HCT116 (cell line): ENCODE results near the gene THSD8. TPM values are rescaled to one million over a fixed set of nuclear protein-coding genes. Genes with fewer than 3 reads are reported as not detected.

Source experiments
- ATAC-seq: fragments of 200-7000 bp; cut with Tn5 transposase; 2 replicates; pipeline ENCODE4 v1.9.1; 2020; ENCODE audit warnings: mild to moderate bottlenecking, moderate library complexity
- BruUV-seq: library from RNA; stranded (reverse); fragments of 400-500 nt; replicated peaks from 2 replicates; lab custom pipeline; 2021; lab: Mats Ljungman, UMichigan
- CTCF ChIA-PET: fragments of 300-600 bp; sonication (Branson Sonifier 250); formaldehyde crosslinking; loops from one replicate; lab custom pipeline; 2021; ENCODE audit warnings: antibody characterized with exemption; lab: Charles Lee
- POLR2A ChIA-PET: fragments of 300-600, 350-600 bp; sonication (Branson Sonifier 250); formaldehyde crosslinking; loops from one replicate; lab custom pipeline; 2021; ENCODE audit warnings: antibody characterized with exemption; lab: Charles Lee
- RAD21 ChIA-PET, 2 experiments: fragments of 300-600 bp; sonication (Branson Sonifier 250); formaldehyde crosslinking; loops; one replicate each; lab custom pipeline; 2023; ENCODE audit warnings: low total read pairs in 2 of 2; ENCODE audit not compliant: uncharacterized antibody in 2 of 2, unreplicated experiment in 2 of 2, low non-redundant PET in 1 of 2; lab: Charles Lee
- DNase-seq: peaks from one replicate; pipeline ENCODE4 v3.0.0-alpha.2; 2010; ENCODE audit warnings: low read depth, low spot score
- H2AFZ ChIP-seq: fragments of 200-600 bp; shearing (Covaris generic), sonication (generic); 2 replicates; pipeline ENCODE4 v1.6.1; 2017; ENCODE audit warnings: low read depth, mixed run types, mixed read lengths, antibody characterized with exemption, low read length; ENCODE audit not compliant: poor library complexity, severe bottlenecking
- H3K27ac ChIP-seq: 2 replicates; pipeline ENCODE4 v1.5.1; 2012; ENCODE audit warnings: low read depth, low read length
- H3K27me3 ChIP-seq: fragments of 200-600 bp; sonication (generic); 2 replicates; pipeline ENCODE4 v1.6.1; 2016; ENCODE audit warnings: mixed run types, low read length, mixed read lengths; ENCODE audit not compliant: insufficient read depth
- H3K36me3 ChIP-seq, 2 experiments: fragments of 200-500 bp in 1 of 2; fragments of 200-600 bp in 1 of 2; sonication (Bioruptor generic) in 1 of 2; sonication (generic) in 1 of 2; 2 replicates each; pipeline versions ENCODE4 v1.5.1 to v1.6.1; 2014 to 2016; ENCODE audit warnings: low read length in 2 of 2, inconsistent platforms in 1 of 2, mixed read lengths in 1 of 2, mixed run types in 1 of 2; ENCODE audit not compliant: insufficient read depth in 2 of 2, control insufficient read depth in 1 of 2
- H3K4me1 ChIP-seq, 2 experiments: fragments of 200-600 bp in 1 of 2; sonication (generic) in 1 of 2; 2 replicates each; pipeline versions ENCODE4 v1.5.1 to v1.6.1; 2012 to 2017; ENCODE audit warnings: low read length in 2 of 2, inconsistent platforms in 1 of 2, mild to moderate bottlenecking in 1 of 2, mixed read lengths in 1 of 2, mixed run types in 1 of 2, moderate library complexity in 1 of 2; ENCODE audit not compliant: insufficient read depth in 2 of 2, control insufficient read depth in 1 of 2
- H3K4me2 ChIP-seq: fragments of 200-600 bp; sonication (generic); 2 replicates; pipeline ENCODE4 v1.6.1; 2017; ENCODE audit warnings: mixed run types, low read length, mixed read lengths
- H3K4me3 ChIP-seq, 2 experiments: fragments of 200-600 bp in 1 of 2; sonication (generic) in 1 of 2; replicated peaks in 1 of 2; 2 replicates each; pipeline ENCODE4 v1.5.1; 2011 to 2016; ENCODE audit warnings: low read length in 2 of 2, control low read depth in 1 of 2, low read depth in 1 of 2, mild to moderate bottlenecking in 1 of 2, mixed read lengths in 1 of 2, mixed run types in 1 of 2
- H3K79me2 ChIP-seq: fragments of 200-600 bp; sonication (generic); 2 replicates; pipeline ENCODE4 v1.6.1; 2017; ENCODE audit warnings: mild to moderate bottlenecking, mixed run types, low read length, moderate library complexity, mixed read lengths; ENCODE audit not compliant: insufficient read depth
- H3K9ac ChIP-seq: fragments of 200-600 bp; sonication (generic); 2 replicates; pipeline ENCODE4 v1.6.1; 2016; ENCODE audit warnings: low read length, mixed read lengths
- H3K9me2 ChIP-seq: fragments of 200-600 bp; sonication (generic), shearing (Covaris generic); 2 replicates; pipeline ENCODE4 v1.6.1; 2017; ENCODE audit warnings: mixed run types, mild to moderate bottlenecking, moderate library complexity; ENCODE audit not compliant: insufficient read depth
- H3K9me3 ChIP-seq, 2 experiments: fragments of 200-500 bp in 1 of 2; fragments of 200-600 bp in 1 of 2; sonication (Bioruptor generic) in 1 of 2; sonication (generic) in 1 of 2; 2 replicates each; pipeline ENCODE4 v1.6.1; 2014 to 2017; ENCODE audit warnings: low read length in 2 of 2, mixed read lengths in 2 of 2, inconsistent platforms in 1 of 2, low read depth in 1 of 2, mild to moderate bottlenecking in 1 of 2, mixed run types in 1 of 2, moderate library complexity in 1 of 2; ENCODE audit not compliant: control insufficient read depth in 1 of 2, insufficient read depth in 1 of 2
- H4K20me1 ChIP-seq: fragments of 200-600 bp; sonication (generic), shearing (Covaris generic); 2 replicates; pipeline ENCODE4 v1.6.1; 2017; ENCODE audit warnings: mixed run types, mild to moderate bottlenecking, moderate library complexity; ENCODE audit not compliant: insufficient read depth
- ATF3 ChIP-seq: IDR thresholded peaks from 2 replicates; pipeline ENCODE4 v1.6.1; 2012
- CBX3 ChIP-seq: IDR thresholded peaks from 2 replicates; pipeline ENCODE4 v1.6.1; 2012; ENCODE audit warnings: low read depth
- CTCF ChIP-seq, 3 experiments: fragments of 200-600 bp in 1 of 3; sonication (generic) in 1 of 3; IDR thresholded peaks in 2 of 3; conservative IDR thresholded peaks in 1 of 3; 2 replicates each; pipeline ENCODE4 v1.5.1; 2012 to 2017; ENCODE audit warnings: low read depth in 2 of 3, low read length in 2 of 3, antibody characterized with exemption in 1 of 3, borderline replicate concordance in 1 of 3, control low read depth in 1 of 3, mild to moderate bottlenecking in 1 of 3, mixed read lengths in 1 of 3, mixed run types in 1 of 3, moderate library complexity in 1 of 3; ENCODE audit not compliant: insufficient read depth in 1 of 3
- EZH2 ChIP-seq: fragments of 200-600 bp; sonication (generic); IDR thresholded peaks from 2 replicates; pipeline ENCODE4 v1.6.1; 2017; ENCODE audit warnings: antibody characterized with exemption, mixed run types
- EZH2phosphoT487 ChIP-seq: fragments of 200-600 bp; IDR thresholded peaks from 2 replicates; pipeline ENCODE4 v1.6.1; 2018; ENCODE audit warnings: antibody characterized with exemption, borderline replicate concordance
- FOSL1 ChIP-seq: IDR thresholded peaks from 2 replicates; pipeline ENCODE4 v1.6.1; 2012; ENCODE audit warnings: low read depth
- JUND ChIP-seq: IDR thresholded peaks from 2 replicates; pipeline ENCODE4 v1.6.1; 2012
- MAX ChIP-seq: IDR thresholded peaks from 2 replicates; pipeline ENCODE4 v1.6.1; 2012
- POLR2A ChIP-seq: IDR thresholded peaks from 2 replicates; pipeline ENCODE4 v1.7.0; 2011; ENCODE audit warnings: borderline replicate concordance; ENCODE audit not compliant: insufficient read depth, insufficient read length; ENCODE audit errors: extremely low read depth
- POLR2AphosphoS5 ChIP-seq: IDR thresholded peaks from 2 replicates; pipeline ENCODE4 v1.6.1; 2011; ENCODE audit warnings: mild to moderate bottlenecking, low read depth, low read length, moderate library complexity
- RAD21 ChIP-seq: IDR thresholded peaks from 2 replicates; pipeline ENCODE4 v1.6.1; 2012; ENCODE audit warnings: low read depth, mild to moderate bottlenecking
- REST ChIP-seq: IDR thresholded peaks from 2 replicates; pipeline ENCODE4 v1.6.1; 2012; ENCODE audit warnings: low read depth
- SIN3A ChIP-seq: IDR thresholded peaks from 2 replicates; pipeline ENCODE4 v1.6.1; 2012; ENCODE audit warnings: low read depth
- SP1 ChIP-seq: IDR thresholded peaks from 2 replicates; pipeline ENCODE4 v1.6.1; 2012; ENCODE audit warnings: low read depth
- SRF ChIP-seq: IDR thresholded peaks from 2 replicates; pipeline ENCODE4 v1.6.1; 2012; ENCODE audit warnings: low read depth
- TCF7L2 ChIP-seq: IDR thresholded peaks from 2 replicates; pipeline ENCODE4 v1.7.0; 2011; ENCODE audit warnings: borderline replicate concordance, inconsistent platforms; ENCODE audit not compliant: insufficient read depth, insufficient read length; ENCODE audit errors: extremely low read depth
- ZFX ChIP-seq: fragments of 450-650 bp; IDR thresholded peaks from 2 replicates; pipeline ENCODE4 v1.6.1; 2017
- ZNF274 ChIP-seq: fragments of 200-500 bp; sonication (Bioruptor generic); IDR thresholded peaks from 2 replicates; pipeline ENCODE4 v1.6.1; 2014; ENCODE audit warnings: mild to moderate bottlenecking, low read depth, low read length, inconsistent platforms
- intact Hi-C: fragments of 100-400 bp; cut with micrococcal nuclease; formaldehyde crosslinking; loops from 2 replicates; pipeline ENCODE4 v1.10.0; 2022
- total RNA-seq: library from RNA; stranded (reverse); gene quantifications from one replicate; pipeline ENCODE4 v1.2.1, GENCODE V29; 2021; ENCODE audit not compliant: unreplicated experiment

THSD8 gene
- total RNA-seq, 1 experiment from 2014 or later: 33.3 TPM

- Histone ChIP-seq H3K9me3 (no peaks in the 10 kb centered on the region), H3K9ac (peak overlapping the region; percentile 78), H3K79me2 (peaks cover 6% of the 10 kb centered on the region; the same call in 1 of the 2 replicates), H3K27ac (peak overlapping the region; percentile 96), H3K4me1 (peaks cover 53 to 80% of the 10 kb centered on the region in 2 experiments), H3K4me2 (peak overlapping the region; percentile 85), H3K4me3 (peak overlapping the region; percentile 66 to 68), H4K20me1 (no peaks in the 10 kb centered on the region), H3K36me3 (no peaks in the 10 kb centered on the region), H2AFZ (no peak overlapping the region), H3K9me2 (no peaks in the 10 kb centered on the region), H3K27me3 (no peaks in the 10 kb centered on the region)
- DNase-seq (no peak), ATAC-seq (peak; percentile 26)
- ChIA-PET POLR2A (interaction anchor here (1.1 to 8.8 kb wide), 3 partner anchors 12 to 28 kb away, joined by 4 to 172 read pairs (median 6); partner anchors contain the start of genes JUNB and RNASEH2A), RAD21 (interaction anchor here (0.6 to 2.7 kb wide), 7 partner anchors 10 to 18 kb away, joined by 3 to 15 read pairs (median 5); partner anchors contain the start of gene JUNB (in 2 of the 2)), CTCF (interaction anchor here (1.0 to 7.0 kb wide), 9 partner anchors 12 to 69 kb away, joined by 3 to 88 read pairs (median 12); partner anchors contain the start of genes GET3, JUNB and RTBDN)
- intact Hi-C loops: loop anchor here (2.0 to 5.0 kb wide), 2 partner anchors 15 to 69 kb away; no protein-coding TSS in a partner anchor
- BruUV-seq: no TSS peak
- no peak for TF ChIP-seq REST
- TF ChIP-seq JUND: no peak
- TF ChIP-seq TCF7L2: no peak
- TF ChIP-seq ATF3: no peak
- peak; percentile 46 for TF ChIP-seq POLR2AphosphoS5
- no peak for TF ChIP-seq SIN3A
- no peak for TF ChIP-seq POLR2A
- no peak for TF ChIP-seq ZNF274
- peak; percentile 6; the same call in 1 of the 2 replicates for TF ChIP-seq SP1
- TF ChIP-seq RAD21: no peak
- TF ChIP-seq CTCF (IDR thresholded peaks at IDR 0.05 in 2 of 3, conservative IDR thresholded peaks at IDR 0.05 in 1 of 3; ENCODE audit: borderline replicate concordance in 1 of 3, insufficient read depth in 1 of 3, low read depth in 2 of 3, low read length in 2 of 3): no peak
- TF ChIP-seq SRF: no peak
- no peak for TF ChIP-seq CBX3
- TF ChIP-seq EZH2: no peak
- TF ChIP-seq ZFX: no peak
- no peak for TF ChIP-seq EZH2phosphoT487
- no peak for TF ChIP-seq FOSL1
- TF ChIP-seq MAX: peak; percentile 82
These were observed 23.6 kb upstream of the THSD8 start for GRCh38 chr19:12778017-12778904.
